ENCODE measurements around the gene SMS.

DNA sequence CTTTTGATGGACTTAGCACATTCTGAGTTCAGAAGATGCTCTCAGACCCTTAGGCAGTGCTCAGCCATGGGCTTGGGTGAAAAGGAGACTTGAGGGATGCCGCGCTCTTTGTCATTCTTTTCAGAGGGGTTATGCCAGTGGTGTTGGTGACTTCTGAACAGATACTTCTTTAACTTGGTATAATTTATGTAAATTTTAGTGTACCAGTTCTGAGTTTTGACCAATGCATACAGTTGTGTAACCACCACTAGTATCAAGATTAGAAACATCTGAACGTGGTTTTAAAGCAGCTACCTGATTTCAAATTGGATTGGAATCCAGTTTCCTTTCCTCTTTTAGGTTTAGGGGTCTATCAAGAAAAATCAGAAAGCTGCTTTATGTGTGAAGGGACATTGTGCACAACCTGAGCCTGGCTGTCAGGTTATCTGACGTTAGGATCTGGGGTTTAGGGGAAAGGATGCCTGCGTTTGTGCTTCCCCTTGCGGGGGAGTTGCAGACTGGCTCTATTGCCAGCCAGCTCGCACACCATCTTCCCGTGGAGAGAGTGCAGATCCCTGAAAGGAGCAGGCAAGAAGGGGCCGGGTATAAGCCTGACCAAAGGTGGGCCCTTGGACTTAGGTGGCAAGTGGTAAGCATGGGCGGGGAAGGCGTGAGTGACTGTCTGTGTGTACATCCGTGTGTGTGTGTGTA lies 19.0 kb downstream of the SMS start:
- TF ChIP-seq, protein P1, sequence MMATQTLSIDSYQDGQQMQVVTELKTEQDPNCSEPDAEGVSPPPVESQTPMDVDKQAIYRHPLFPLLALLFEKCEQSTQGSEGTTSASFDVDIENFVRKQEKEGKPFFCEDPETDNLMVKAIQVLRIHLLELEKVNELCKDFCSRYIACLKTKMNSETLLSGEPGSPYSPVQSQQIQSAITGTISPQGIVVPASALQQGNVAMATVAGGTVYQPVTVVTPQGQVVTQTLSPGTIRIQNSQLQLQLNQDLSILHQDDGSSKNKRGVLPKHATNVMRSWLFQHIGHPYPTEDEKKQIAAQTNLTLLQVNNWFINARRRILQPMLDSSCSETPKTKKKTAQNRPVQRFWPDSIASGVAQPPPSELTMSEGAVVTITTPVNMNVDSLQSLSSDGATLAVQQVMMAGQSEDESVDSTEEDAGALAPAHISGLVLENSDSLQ (IDR thresholded peaks at IDR 0.05), result no peak
- no peak for TF ChIP-seq FOXA1 (IDR thresholded peaks at IDR 0.05)
- TF ChIP-seq NFRKB (IDR thresholded peaks at IDR 0.05), result no peak
- TF ChIP-seq BHLHE40 (IDR thresholded peaks at IDR 0.05; ENCODE audit: borderline replicate concordance), result no peak
- TF ChIP-seq ELF4 (IDR thresholded peaks at IDR 0.05), result no peak
- TF ChIP-seq ZNF384 (IDR thresholded peaks at IDR 0.05), result no peak
- TF ChIP-seq SP1 (IDR thresholded peaks at IDR 0.05), result no peak
- no peak for TF ChIP-seq TARDBP (IDR thresholded peaks at IDR 0.05)
- no peak for TF ChIP-seq CTBP1 (IDR thresholded peaks at IDR 0.05; ENCODE audit: borderline replicate concordance)
- TF ChIP-seq SUZ12 (IDR thresholded peaks at IDR 0.05), result no peak
- TF ChIP-seq FOXM1 (IDR thresholded peaks at IDR 0.05; ENCODE audit: borderline replicate concordance), result no peak
- no peak for TF ChIP-seq FOXK2 (IDR thresholded peaks at IDR 0.05)
